Measurements from ENCODE around the gene TYW3. TPM values are rescaled to one million over a fixed set of nuclear protein-coding genes. Genes with fewer than 3 reads are reported as not detected.

Gene TYW3
- total and polyA plus RNA-seq, 2 of the 4 experiments (the other 2 are of a cell fraction), result 9.3 to 16.5 TPM

DNA sequence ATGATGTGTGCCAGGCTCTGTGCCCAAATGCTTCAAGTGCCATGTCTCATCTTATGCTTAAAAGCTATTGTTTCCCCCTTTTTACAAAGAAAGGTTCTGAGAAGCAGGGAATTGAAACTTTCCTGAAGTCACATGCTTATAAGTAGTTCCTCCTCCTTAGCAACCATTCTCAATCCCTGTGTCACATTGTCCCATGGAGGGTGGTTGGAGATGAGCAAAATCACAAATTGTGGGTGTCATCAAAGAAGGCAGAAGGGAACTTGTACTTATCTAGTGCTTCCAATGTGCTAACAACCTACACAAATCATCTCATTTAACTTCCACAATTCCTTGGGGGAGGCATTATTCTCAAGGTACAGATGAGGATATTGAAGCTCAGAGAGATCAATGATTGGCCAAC is 49.3 kb upstream of the TYW3 start:
- Histone ChIP-seq H2BK15ac (ENCODE audit: low read depth, low read length) (no peak overlapping the region), H3K23ac (ENCODE audit: low read depth, low read length) (no peak overlapping the region), H2BK120ac (ENCODE audit: low read depth, low read length) (no peak overlapping the region), H3K79me1 (ENCODE audit: low read depth in 1 of 2, low read length in 2 of 2) (no peaks in the 10 kb centered on the region), H3K56ac (ENCODE audit: extremely low read depth, insufficient read depth, low read length) (no peak overlapping the region), H3K18ac (ENCODE audit: low read depth, low read length) (no peak overlapping the region), H3K27ac (ENCODE audit: insufficient read depth, low read length) (no peak overlapping the region), H3K4ac (ENCODE audit: low read depth, low read length) (no peak overlapping the region), H3K4me2 (ENCODE audit: low read depth, low read length) (no peak overlapping the region), H2AK9ac (replicated peaks; ENCODE audit: low read depth, low read length, poor library complexity) (no peak overlapping the region), H4K5ac (ENCODE audit: low read depth, low read length) (no peak overlapping the region), H2BK20ac (ENCODE audit: low read depth, low read length) (no peak overlapping the region), H3K36me3 (ENCODE audit: control insufficient read depth, insufficient read depth, low read length) (no peaks in the 10 kb centered on the region), H2AK5ac (ENCODE audit: low read depth, low read length) (no peak overlapping the region), H4K91ac (ENCODE audit: insufficient read depth, low read depth, low read length) (no peak overlapping the region), H3K27me3 (ENCODE audit: control insufficient read depth, insufficient read depth, low read length) (no peaks in the 10 kb centered on the region), H2BK5ac (ENCODE audit: low read depth, low read length, poor library complexity, severe bottlenecking) (no peak overlapping the region), H3K4me1 (ENCODE audit: control insufficient read depth, insufficient read depth, low read length) (no peaks in the 10 kb centered on the region), H3K4me3 (ENCODE audit: insufficient read depth, low read depth, low read length) (no peak overlapping the region), H3K9me1 (ENCODE audit: insufficient read depth, low read length) (no peaks in the 10 kb centered on the region), H3K14ac (replicated peaks; ENCODE audit: low read depth, low read length) (no peak overlapping the region), H3K9me3 (ENCODE audit: control insufficient read depth, insufficient read depth, low read length) (no peaks in the 10 kb centered on the region), H4K8ac (ENCODE audit: low read depth in 2 of 2, low read length in 2 of 2) (no peak overlapping the region), H2AFZ (replicated peaks; ENCODE audit: low read length, poor library complexity) (no peak overlapping the region), H3K9ac (ENCODE audit: low read depth, low read length) (no peak overlapping the region), H4K20me1 (ENCODE audit: insufficient read depth, low read length) (no peaks in the 10 kb centered on the region)
- dilution Hi-C loops (cut with HindIII; ENCODE audit: low sequenced_read_pairs, unreplicated experiment), result no loop called here
- ATAC-seq (ENCODE audit: low read depth) (no peak), DNase-seq (no peak)
- BruUV-seq (replicated peaks), result no TSS peak
- intact Hi-C loops (cut with micrococcal nuclease), result no loop called here
- in situ Hi-C loops (cut with MboI; ENCODE audit: low sequenced_read_pairs), result no loop called here
- ChIA-PET CTCF (no interaction called here), POLR2A (ENCODE audit: unreplicated experiment) (no interaction called here)
- TF ChIP-seq POLR2A (IDR thresholded peaks at IDR 0.05; ENCODE audit: low read depth, low read length) (no peak), MXI1 (IDR thresholded peaks at IDR 0.05; ENCODE audit: borderline replicate concordance, low read depth, low read length) (no peak), SMC3 (IDR thresholded peaks at IDR 0.05; ENCODE audit: low read depth, low read length) (no peak), RFX5 (IDR thresholded peaks at IDR 0.05; ENCODE audit: low read depth, low read length) (no peak), CHD1 (IDR thresholded peaks at IDR 0.05; ENCODE audit: low read depth, low read length) (no peak), NFE2L2 (IDR thresholded peaks at IDR 0.05; ENCODE audit: low read depth, low read length) (no peak), RCOR1 (IDR thresholded peaks at IDR 0.05; ENCODE audit: insufficient replicate concordance, low read length) (no peak), MAFK (IDR thresholded peaks at IDR 0.05; ENCODE audit: low read depth, low read length) (no peak)
- TF ChIP-seq, protein P1, sequence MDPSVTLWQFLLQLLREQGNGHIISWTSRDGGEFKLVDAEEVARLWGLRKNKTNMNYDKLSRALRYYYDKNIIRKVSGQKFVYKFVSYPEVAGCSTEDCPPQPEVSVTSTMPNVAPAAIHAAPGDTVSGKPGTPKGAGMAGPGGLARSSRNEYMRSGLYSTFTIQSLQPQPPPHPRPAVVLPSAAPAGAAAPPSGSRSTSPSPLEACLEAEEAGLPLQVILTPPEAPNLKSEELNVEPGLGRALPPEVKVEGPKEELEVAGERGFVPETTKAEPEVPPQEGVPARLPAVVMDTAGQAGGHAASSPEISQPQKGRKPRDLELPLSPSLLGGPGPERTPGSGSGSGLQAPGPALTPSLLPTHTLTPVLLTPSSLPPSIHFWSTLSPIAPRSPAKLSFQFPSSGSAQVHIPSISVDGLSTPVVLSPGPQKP (IDR thresholded peaks at IDR 0.05; ENCODE audit: borderline replicate concordance, low read depth, low read length), result no peak

All from IMR-90 (cell line).